DMS 273 (cell line): Measurements from ENCODE around the gene DEPP1.

Experiments used
- DNase-seq: peaks from one replicate; lab custom pipeline; 2025; ENCODE audit not compliant: unreplicated experiment; lab: John Stamatoyannopoulos, UW

DEPP1 gene

GRCh38 chr10:44980309-44981171, 1.9 kb upstream of the DEPP1 start:
- no peak for DNase-seq

- peak; percentile 36 for DNase-seq
These were observed 927 bp upstream of the DEPP1 start for GRCh38 chr10:44979281-44980191.

GRCh38 chr10:44978213-44978569, 418 bp downstream of the DEPP1 start:
- no peak for DNase-seq

- peak; percentile 46 for DNase-seq
These were observed 1.1 kb downstream of the DEPP1 start for GRCh38 chr10:44977287-44978212.

GRCh38 chr10:44976352-44977198, 2.0 kb downstream of the DEPP1 start:
- no peak for DNase-seq

- peak; percentile 81 for DNase-seq
These were observed 2.9 kb downstream of the DEPP1 start for GRCh38 chr10:44975431-44976331.

GRCh38 chr10:44974628-44975430, 3.8 kb downstream of the DEPP1 start:
- peak; percentile 77 for DNase-seq

- DNase-seq: no peak
These were observed 4.5 kb downstream of the DEPP1 start for GRCh38 chr10:44974082-44974627.

GRCh38 chr10:44973323-44974081, 5.1 kb downstream of the DEPP1 start:
- DNase-seq: no peak

- DNase-seq: no peak
These were observed 5.7 kb downstream of the DEPP1 start for GRCh38 chr10:44972874-44973306.

- DNase-seq: no peak
These were observed 6.5 kb downstream of the DEPP1 start for GRCh38 chr10:44971935-44972757.

- DNase-seq: no peak
These were observed 7.2 kb downstream of the DEPP1 start for GRCh38 chr10:44971434-44971833.

GRCh38 chr10:44970812-44971395, 7.7 kb downstream of the DEPP1 start:
- DNase-seq: no peak

GRCh38 chr10:44969854-44970253, 8.8 kb downstream of the DEPP1 start:
- DNase-seq: no peak

GRCh38 chr10:44968500-44969400, 9.9 kb downstream of the DEPP1 start:
- DNase-seq: no peak
